ENCODE data around the gene SLC12A5.
"Not testable (repeated sequence)": the region's sequence is repeated elsewhere in the genome, so short reads cannot be mapped to it uniquely, and the experiment has no call there.

The SLC12A5 gene

GRCh38 chr20:46084805-46085178 is 55.8 kb downstream of the SLC12A5 start:
- DNase-seq = no peak

GRCh38 chr20:46085179-46085851 is 56.3 kb downstream of the SLC12A5 start:
- no peak for DNase-seq

- DNase-seq = no peak
Observed at GRCh38 chr20:46087161-46087560, 58.1 kb downstream of the SLC12A5 start.

- no peak for DNase-seq
Observed at GRCh38 chr20:46088409-46089166, 59.6 kb downstream of the SLC12A5 start.

DNA sequence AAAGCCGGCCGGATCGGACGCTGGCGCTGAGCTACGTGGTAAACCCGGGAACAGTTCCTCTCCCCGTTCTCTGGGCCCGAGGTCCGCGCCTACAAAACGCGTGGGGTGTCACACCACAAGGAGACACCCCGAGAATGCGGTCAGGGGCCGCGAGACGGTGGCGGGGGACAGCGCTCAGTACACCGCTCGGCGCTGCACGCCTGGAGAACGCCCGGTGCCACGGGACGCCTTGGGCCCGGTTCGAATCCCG is 60.1 kb downstream of the SLC12A5 start:
- DNase-seq = no peak

- DNase-seq = peak; percentile 90
Observed at GRCh38 chr20:46089417-46090388, 60.7 kb downstream of the SLC12A5 start, which contains the start of gene NCOA5. Gene NCOA5, minus strand, starts transcription at chr20:46089962. Its CDS starts 10,538 bp downstream, at chr20:46079424.

DNA sequence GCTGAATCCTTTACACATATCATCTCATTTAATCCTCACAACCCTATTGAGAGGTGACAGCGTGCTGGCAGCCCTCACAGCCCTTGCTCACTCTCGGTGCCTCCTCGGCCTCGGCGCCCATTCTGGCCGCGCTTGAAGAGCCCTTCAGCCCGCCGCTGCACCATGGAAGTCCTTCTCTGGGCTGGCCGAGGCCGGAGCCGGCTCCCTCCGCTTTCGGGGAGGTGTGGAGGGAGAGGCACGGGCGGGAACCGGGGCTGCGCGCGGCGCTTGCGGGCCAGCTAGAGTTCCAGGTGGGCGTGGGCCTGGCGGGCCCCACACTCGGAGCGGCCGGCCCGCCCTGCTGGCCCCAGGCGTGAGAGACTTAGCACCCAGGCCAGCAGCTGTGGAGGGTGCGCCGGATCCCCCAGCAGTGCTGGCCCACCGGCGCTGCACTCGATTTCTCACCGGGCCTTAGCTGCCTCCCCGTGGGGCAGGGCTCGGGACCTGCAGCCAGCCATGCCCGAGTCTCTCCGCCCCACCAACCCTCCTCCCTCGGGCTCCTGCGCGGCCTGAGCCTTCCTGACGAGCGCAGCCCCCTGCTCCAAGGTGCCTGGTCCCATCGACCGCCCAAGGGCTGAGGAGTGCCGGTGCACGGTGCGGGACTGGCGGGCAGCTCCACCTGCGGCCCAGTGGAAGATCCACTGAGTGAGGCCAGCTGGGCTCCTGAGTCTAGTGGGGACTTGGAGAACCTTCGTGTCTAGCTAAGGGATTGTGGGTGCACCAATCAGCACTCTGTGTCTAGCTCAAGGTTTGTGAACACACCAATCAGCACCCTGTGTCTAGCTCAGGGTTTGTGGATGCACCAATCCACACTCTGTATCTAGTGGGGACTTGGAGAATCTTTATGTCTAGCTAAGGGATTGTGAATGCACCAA is 62.9 kb downstream of the SLC12A5 start:
- not testable (repeated sequence) for DNase-seq

DNA sequence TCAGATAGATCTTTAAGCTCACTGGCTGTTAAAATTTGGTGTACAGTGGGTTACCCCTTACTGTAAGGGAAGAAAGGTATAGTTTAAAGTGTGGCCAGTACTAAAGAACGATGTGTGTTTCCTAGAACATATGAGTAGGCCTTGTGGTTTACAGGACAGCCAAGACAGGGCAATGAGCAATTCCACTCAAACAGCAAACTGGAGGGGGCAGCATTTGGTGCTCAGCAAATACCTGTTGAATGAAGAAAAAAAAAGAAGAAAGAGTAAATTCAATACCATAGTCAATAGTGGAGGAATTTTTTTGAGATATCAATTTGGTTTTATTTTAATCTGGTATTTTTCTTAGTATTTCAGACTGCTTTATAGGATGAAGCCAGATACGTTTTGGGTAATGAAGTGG is 64.5 kb downstream of the SLC12A5 start:
- DNase-seq = no peak

GRCh38 chr20:46099491-46100287 is 70.7 kb downstream of the SLC12A5 start:
- DNase-seq = no peak

DNA sequence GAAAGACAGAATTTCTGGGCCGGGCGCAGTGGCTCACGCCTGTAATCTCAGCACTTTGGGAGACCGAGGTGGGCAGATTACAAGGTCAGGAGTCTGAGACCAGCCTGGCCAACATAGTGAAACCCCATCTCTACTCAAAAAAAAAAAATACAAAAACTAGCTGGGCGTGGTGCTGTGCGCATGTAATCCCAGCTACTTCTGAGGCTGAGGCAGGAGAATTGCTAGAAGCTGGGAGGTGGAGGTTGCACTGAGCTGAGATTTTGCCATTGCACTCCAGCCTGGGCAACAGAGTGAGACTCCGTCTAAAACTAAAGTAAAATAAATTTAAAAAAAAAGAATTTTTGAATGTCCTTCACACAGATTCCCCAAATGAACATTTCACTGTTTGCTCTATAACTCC is 71.4 kb downstream of the SLC12A5 start:
- not testable (repeated sequence) for DNase-seq

DNA sequence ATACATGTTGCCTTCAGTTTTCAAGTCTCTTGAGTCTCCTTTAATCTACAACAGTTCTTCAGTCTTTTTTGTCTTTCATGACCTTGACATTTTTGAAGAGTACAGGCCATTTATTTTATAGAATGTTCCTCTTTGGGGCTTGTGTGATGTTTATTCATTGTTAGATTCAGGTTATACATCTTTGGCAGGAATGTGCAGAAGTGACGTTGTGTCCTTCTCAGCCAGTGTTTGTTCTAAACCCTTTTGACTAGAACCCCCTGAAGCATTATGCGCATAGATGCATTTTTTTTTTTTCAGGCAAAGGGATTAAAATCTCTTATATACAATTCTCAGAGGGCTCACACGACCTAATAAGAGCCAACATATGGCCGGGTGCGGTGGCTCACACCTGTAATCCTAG is 72.0 kb downstream of the SLC12A5 start:
- no peak for DNase-seq

DNA sequence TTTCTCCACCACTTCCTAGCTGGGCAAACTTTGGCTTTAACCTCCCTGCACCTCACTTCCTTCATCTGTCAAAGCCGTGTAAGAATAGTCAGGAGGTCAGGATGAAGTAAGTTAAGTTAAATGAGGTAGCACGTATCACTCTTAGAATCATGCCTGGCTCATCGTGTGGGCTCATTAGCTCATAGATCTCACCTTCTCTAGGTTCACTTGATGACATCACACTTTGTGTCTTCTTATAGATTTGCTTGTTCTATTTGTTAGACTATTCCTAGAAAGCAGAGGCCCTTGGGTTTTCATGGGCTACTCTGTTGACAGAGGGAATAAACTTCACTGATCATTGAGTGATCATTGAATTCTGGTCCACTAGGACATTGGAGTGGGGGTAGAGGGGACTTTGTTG is 72.9 kb downstream of the SLC12A5 start:
- no peak for DNase-seq

DNA sequence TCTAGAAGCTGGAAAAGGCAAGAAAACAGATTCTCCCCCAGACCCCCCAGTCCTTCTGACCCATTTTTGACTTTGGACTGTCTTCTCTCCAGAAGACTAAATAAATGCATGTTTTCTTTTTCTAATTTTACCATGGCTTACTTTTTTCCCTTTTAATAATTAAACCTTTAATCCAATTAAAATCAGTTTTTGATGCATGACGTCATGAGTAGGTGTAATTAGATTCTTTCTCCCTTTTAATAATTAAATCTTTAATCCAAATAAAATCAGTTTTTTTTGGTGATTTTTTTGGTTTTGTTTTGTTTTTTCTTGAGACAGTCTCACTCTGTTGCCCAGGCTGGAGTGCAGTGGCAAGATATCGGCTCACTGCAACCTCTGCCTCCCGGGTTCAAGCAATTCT is 73.9 kb downstream of the SLC12A5 start:
- no peak for DNase-seq

DNA sequence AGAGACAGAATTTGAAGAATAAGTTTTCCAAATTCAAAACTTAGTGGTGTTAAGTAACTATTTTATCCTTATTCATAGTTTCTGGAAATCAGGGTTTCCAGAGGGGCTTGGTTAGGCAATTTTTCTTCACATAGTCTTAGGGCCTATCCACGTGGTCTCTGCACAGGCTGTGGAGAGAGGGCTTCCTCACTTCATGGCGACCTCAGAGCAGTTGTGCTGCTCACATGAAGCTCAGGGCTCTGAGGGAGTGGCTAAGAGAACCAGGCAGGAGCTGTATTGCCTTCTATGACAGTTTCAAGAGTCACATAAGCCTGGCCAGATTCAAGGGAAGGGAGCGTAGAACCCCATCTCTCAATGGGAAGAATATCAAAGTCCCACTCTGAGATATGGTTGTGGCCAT is 75.2 kb downstream of the SLC12A5 start:
- DNase-seq = no peak

- DNase-seq = no peak
Observed at GRCh38 chr20:46107061-46107460, 78.0 kb downstream of the SLC12A5 start.

GRCh38 chr20:46108435-46108841 is 79.4 kb downstream of the SLC12A5 start:
- DNase-seq = no peak

- no peak for DNase-seq
Observed at GRCh38 chr20:46108976-46109375, 80.0 kb downstream of the SLC12A5 start.

Measured in activated T-cell treated with anti-CD3 and anti-CD28 coated beads for 4 hours (primary cell).